Globus pallidus (tissue), 1 donor: ENCODE data around the gene TM2D1.
A peak's percentile ranks its signal among the peaks of the same experiment; 100 is the strongest.
"Not testable (repeated sequence)": the region's sequence is repeated elsewhere in the genome, so short reads cannot be mapped to it uniquely, and the experiment has no call there.

Source experiments
- DNase-seq: peaks from one replicate; pipeline ENCODE4 v3.0.0-alpha.2; 2015; ENCODE audit warnings: low spot score

Gene TM2D1

GRCh38 chr1:61724813-61725694, at the start of gene TM2D1:
TSS of gene TM2D1 (minus strand) at chr1:61725141. CDS start at chr1:61725120, 21 bp downstream.
- peak; percentile 90 for DNase-seq

- DNase-seq: no peak
Measured at GRCh38 chr1:61770131-61770530, 45.2 kb upstream of the TM2D1 start.

- no peak for DNase-seq
Measured at GRCh38 chr1:61757950-61758349, 33.0 kb upstream of the TM2D1 start.

- DNase-seq: no peak
Measured at GRCh38 chr1:61756773-61757172, 31.8 kb upstream of the TM2D1 start.

GRCh38 chr1:61754545-61754944, 29.6 kb upstream of the TM2D1 start:
- DNase-seq: no peak

GRCh38 chr1:61753998-61754508, 29.1 kb upstream of the TM2D1 start:
- no peak for DNase-seq

GRCh38 chr1:61752921-61753389, 28.0 kb upstream of the TM2D1 start:
- DNase-seq: no peak

- DNase-seq: no peak
Measured at GRCh38 chr1:61749574-61749973, 24.6 kb upstream of the TM2D1 start.

GRCh38 chr1:61748566-61748965, 23.6 kb upstream of the TM2D1 start:
- DNase-seq: no peak

- no peak for DNase-seq
Measured at GRCh38 chr1:61746813-61747212, 21.9 kb upstream of the TM2D1 start.

GRCh38 chr1:61743716-61744580, 19.0 kb upstream of the TM2D1 start:
- DNase-seq: no peak

- no peak for DNase-seq
Measured at GRCh38 chr1:61743431-61743705, 18.4 kb upstream of the TM2D1 start.

- DNase-seq: peak; percentile 45
Measured at GRCh38 chr1:61742620-61743430, 17.9 kb upstream of the TM2D1 start.

- peak; percentile 24 for DNase-seq
Measured at GRCh38 chr1:61741711-61742619, 17.0 kb upstream of the TM2D1 start, which contains the start of gene PATJ. TSS of gene PATJ (plus strand) at chr1:61742480. CDS start at chr1:61762893, 20,413 bp downstream.

- no peak for DNase-seq
Measured at GRCh38 chr1:61740751-61741700, 16.1 kb upstream of the TM2D1 start.

GRCh38 chr1:61732726-61733125, 7.8 kb upstream of the TM2D1 start:
- DNase-seq: no peak

- not testable (repeated sequence) for DNase-seq
Measured at GRCh38 chr1:61730679-61731078, 5.7 kb upstream of the TM2D1 start.

- no peak for DNase-seq
Measured at GRCh38 chr1:61727544-61727943, 2.6 kb upstream of the TM2D1 start.

- DNase-seq: no peak
Measured at GRCh38 chr1:61724506-61724812, 482 bp downstream of the TM2D1 start.
